ENCODE data around the gene AADACL3. TPM values are rescaled to one million over a fixed set of nuclear protein-coding genes. Genes with fewer than 3 reads are reported as not detected.
"Not testable (repeated sequence)": the region's sequence is repeated elsewhere in the genome, so short reads cannot be mapped to it uniquely, and the experiment has no call there.

Gene AADACL3
- total RNA-seq, 1 donor from 2014 or later: not detected

GRCh38 chr1:12706061-12706460 is 9.8 kb upstream of the AADACL3 start:
- no peak for TF ChIP-seq CTCF (conservative IDR thresholded peaks at IDR 0.05; ENCODE audit: low read depth, low read length)
- no peak for DNase-seq (ENCODE audit: low read depth)
- H3K4me3 ChIP-seq (ENCODE audit: low read depth, low read length): no peak overlapping the region

- TF ChIP-seq CTCF (conservative IDR thresholded peaks at IDR 0.05; ENCODE audit: low read depth, low read length): no peak
- DNase-seq (ENCODE audit: low read depth): no peak
- no peak overlapping the region for H3K4me3 ChIP-seq (ENCODE audit: low read depth, low read length)
Measured at GRCh38 chr1:12708396-12709090, 7.4 kb upstream of the AADACL3 start.

DNA sequence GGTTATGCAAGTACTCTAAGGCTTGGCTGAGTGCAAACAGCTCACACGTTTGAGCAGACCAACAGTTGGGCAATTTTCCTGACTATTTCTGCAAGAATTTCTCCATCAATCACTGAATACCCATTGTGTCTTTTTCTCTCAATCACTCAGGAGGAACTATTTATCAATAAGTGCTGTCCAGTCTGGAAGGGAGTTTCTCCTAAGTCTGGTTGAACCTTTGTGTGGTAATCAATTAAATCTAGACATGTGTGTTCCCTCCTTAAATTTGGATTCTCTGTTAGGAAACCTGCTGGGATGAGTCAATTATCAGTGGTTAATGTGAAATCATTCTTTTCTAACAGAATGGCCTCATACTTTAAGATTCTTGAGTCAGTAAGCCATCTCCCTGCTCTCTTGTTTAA is 6.8 kb upstream of the AADACL3 start:
- no peak for DNase-seq (ENCODE audit: low read depth)
- H3K4me3 ChIP-seq (ENCODE audit: low read depth, low read length): no peak overlapping the region
- TF ChIP-seq CTCF (conservative IDR thresholded peaks at IDR 0.05; ENCODE audit: low read depth, low read length): no peak

DNA sequence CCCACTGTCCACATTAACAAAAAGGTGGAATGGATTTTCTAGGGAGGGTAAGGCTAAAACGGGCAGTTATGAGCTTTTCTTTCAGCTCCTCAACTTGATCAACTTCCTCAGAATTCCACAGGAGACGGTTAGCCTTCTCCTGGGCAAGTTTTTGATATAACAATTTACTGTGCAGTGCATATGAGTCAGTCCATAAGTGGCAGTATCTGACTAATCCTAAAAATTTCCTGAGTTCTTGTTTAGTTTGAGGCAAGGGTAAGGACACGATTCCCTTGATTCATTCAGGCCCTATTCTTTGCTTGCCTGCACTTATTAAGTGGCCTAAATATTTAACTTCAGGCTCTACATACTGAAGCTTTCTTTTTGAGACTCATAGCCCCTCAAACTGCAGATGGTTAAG is 6.2 kb upstream of the AADACL3 start:
- H3K4me3 ChIP-seq (ENCODE audit: low read depth, low read length): no peak overlapping the region
- DNase-seq (ENCODE audit: low read depth): no peak
- TF ChIP-seq CTCF (conservative IDR thresholded peaks at IDR 0.05; ENCODE audit: low read depth, low read length): no peak

DNA sequence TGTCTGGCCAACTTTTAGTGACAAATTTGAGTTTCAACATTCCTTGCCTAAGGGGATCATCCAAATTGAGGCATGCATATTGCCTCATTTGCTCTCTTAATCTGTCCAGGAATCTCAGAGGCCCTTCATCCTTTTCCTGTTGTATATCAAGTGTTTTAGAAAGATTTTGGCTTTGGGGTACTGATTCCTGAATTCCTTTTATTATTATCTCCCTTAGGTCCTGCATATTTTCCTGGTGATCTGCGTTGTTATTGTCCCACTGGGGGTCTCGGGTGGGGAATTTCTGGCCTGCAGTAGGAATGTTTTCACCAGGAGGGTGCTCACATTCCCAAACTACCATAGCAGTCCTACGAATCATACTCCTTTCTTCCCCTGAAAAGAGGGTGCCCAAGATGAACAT is 4.4 kb upstream of the AADACL3 start:
- no peak overlapping the region for H3K4me3 ChIP-seq (ENCODE audit: low read depth, low read length)
- no peak for TF ChIP-seq CTCF (conservative IDR thresholded peaks at IDR 0.05; ENCODE audit: low read depth, low read length)
- no peak for DNase-seq (ENCODE audit: low read depth)

DNA sequence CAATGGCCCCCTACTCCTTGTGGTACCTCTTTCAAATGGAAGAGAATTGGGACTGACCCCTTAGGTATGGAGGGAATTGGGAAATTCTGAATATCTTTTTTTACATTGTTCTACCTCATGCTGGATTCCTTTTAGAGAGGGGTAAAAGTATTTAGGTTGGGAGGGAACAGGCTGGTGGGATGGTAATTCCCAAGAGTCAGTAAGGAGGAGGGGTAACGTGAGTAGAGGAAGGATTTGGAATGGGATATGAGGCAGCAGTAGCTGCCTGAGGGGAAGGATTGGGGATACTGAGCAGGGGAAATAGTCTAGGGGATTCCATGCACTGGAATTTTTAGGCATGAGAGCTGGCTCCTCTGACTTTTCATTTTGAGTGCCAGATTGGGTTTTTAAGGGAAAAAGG is 3.8 kb upstream of the AADACL3 start:
- no peak overlapping the region for H3K4me3 ChIP-seq (ENCODE audit: low read depth, low read length)
- no peak for TF ChIP-seq CTCF (conservative IDR thresholded peaks at IDR 0.05; ENCODE audit: low read depth, low read length)
- no peak for DNase-seq (ENCODE audit: low read depth)

GRCh38 chr1:12712929-12713328 is 3.0 kb upstream of the AADACL3 start:
- no peak for TF ChIP-seq CTCF (conservative IDR thresholded peaks at IDR 0.05; ENCODE audit: low read depth, low read length)
- no peak for DNase-seq (ENCODE audit: low read depth)
- H3K4me3 ChIP-seq (ENCODE audit: low read depth, low read length): no peak overlapping the region

- not testable (repeated sequence) for DNase-seq (ENCODE audit: low read depth); H3K4me3 ChIP-seq (ENCODE audit: low read depth, low read length)
Measured at GRCh38 chr1:12713651-12714050, 2.3 kb upstream of the AADACL3 start.
